Stimulated activated CD4-positive, alpha-beta T cell treated with anti-CD3 and anti-CD28 coated beads, Interleukin-4, amount 100 ng/mL, for 4 hours (primary cell): Measurements from ENCODE around the gene ZNF385D.

Experiments
- DNase-seq, 2 experiments: peaks; one replicate each; pipeline ENCODE4 v3.0.0-alpha.2; 2020

The ZNF385D gene

GRCh38 chr3:21585216-21585740, 165.7 kb downstream of the ZNF385D start:
- no peak for DNase-seq

GRCh38 chr3:21573291-21573690, 177.7 kb downstream of the ZNF385D start:
- no peak for DNase-seq

GRCh38 chr3:21564531-21564930, 186.5 kb downstream of the ZNF385D start:
- no peak for DNase-seq

GRCh38 chr3:21562243-21562642, 188.8 kb downstream of the ZNF385D start:
- no peak for DNase-seq

- DNase-seq, result no peak
Observed at GRCh38 chr3:21561472-21561871, 189.5 kb downstream of the ZNF385D start.

- DNase-seq, result no peak
Observed at GRCh38 chr3:21551019-21551418, 200.0 kb downstream of the ZNF385D start.

GRCh38 chr3:21544076-21544462, 206.9 kb downstream of the ZNF385D start:
- no peak for DNase-seq

- DNase-seq, result no peak
Observed at GRCh38 chr3:21543380-21544075, 207.5 kb downstream of the ZNF385D start.

- no peak for DNase-seq
Observed at GRCh38 chr3:21542656-21543379, 208.2 kb downstream of the ZNF385D start.

GRCh38 chr3:21540265-21540664, 210.7 kb downstream of the ZNF385D start:
- no peak for DNase-seq

GRCh38 chr3:21534462-21534861, 216.5 kb downstream of the ZNF385D start:
- DNase-seq, result no peak

- no peak for DNase-seq
Observed at GRCh38 chr3:21533002-21533401, 218.0 kb downstream of the ZNF385D start.

- DNase-seq, result no peak
Observed at GRCh38 chr3:21531909-21532308, 219.1 kb downstream of the ZNF385D start.

- DNase-seq, result no peak
Observed at GRCh38 chr3:21528291-21528995, 222.6 kb downstream of the ZNF385D start.

- DNase-seq, result no peak
Observed at GRCh38 chr3:21526461-21526860, 224.5 kb downstream of the ZNF385D start.

GRCh38 chr3:21524133-21524532, 226.9 kb downstream of the ZNF385D start:
- DNase-seq, result no peak

- DNase-seq, result no peak
Observed at GRCh38 chr3:21520106-21520963, 230.7 kb downstream of the ZNF385D start.

GRCh38 chr3:21517184-21517583, 233.8 kb downstream of the ZNF385D start:
- DNase-seq, result no peak

- no peak for DNase-seq
Observed at GRCh38 chr3:21515417-21515816, 235.6 kb downstream of the ZNF385D start.

- no peak for DNase-seq
Observed at GRCh38 chr3:21509731-21510470, 241.1 kb downstream of the ZNF385D start.

GRCh38 chr3:21508246-21508645, 242.8 kb downstream of the ZNF385D start:
- DNase-seq, result no peak
